HTR-8/SVneo (cell line): ENCODE measurements around the gene CACNA1A.
"Not testable (repeated sequence)": the region's sequence is repeated elsewhere in the genome, so short reads cannot be mapped to it uniquely, and the experiment has no call there.

Experiments used
- DNase-seq: peaks from one replicate; pipeline ENCODE4 v3.0.0; 2011; ENCODE audit warnings: low spot score, mixed read lengths; ENCODE audit not compliant: insufficient read length
- FAIRE-seq: peaks from 2 replicates; lab custom pipeline; 2011; peaks lifted over from hg19 to GRCh38; lab: Jason Lieb, UNC

The CACNA1A gene

DNA sequence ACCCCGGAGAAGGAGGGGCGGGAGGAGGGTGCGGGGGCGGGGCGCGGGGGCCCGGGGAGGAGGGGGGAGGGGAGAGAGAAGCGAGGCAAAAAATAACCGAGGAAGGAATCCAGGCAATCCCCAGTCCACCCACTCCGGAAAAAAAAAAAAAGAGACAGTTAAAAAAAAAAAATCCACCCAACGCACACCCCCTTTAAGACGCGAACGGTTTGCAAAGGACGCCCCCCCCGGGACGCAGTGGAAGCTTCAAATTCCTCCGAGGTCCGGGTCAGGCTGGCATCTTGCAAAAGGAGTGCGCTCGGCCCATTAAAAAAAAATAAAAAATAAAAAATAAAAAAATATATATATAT is at the start of gene CACNA1A:
Gene CACNA1A (minus strand): TSS at position 9 of the 350 bp plus-strand sequence. CDS start 255 bp downstream, outside the sequence.
- no peak for FAIRE-seq
- DNase-seq = no peak

DNA sequence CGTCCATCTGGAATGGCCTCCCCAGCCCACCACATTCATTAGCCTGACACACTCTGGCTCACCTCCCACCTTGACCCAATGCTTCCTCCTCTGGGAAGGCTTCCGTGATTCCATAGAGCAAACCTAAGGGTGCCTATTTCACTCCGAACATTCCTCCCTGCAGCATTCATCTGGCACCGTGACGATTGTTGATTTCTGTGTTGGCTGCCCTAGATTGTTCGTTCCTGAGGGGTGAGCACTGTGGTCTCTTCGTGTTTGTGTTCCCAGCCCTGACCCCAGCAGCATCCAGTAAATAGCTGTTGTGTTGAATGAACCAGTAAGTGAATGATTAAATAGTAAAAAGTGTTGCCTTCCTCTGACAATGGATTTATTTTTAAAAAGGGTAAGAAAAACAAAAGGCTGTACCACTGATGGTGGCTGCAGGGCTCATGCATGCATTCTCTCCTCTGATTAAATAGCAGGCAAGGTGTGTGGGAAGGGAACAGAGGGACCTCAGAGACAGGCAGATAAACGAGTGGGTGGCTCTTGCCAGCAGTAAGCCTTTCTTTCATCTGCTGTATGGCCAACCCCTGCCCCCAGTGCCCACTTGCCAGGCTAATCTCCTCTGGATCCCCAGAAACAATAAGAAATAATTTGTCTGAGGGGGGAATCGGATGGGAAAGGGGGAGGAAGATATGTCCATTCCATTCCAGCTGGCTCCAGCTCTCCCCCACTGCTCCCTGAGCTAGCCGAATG is 48.4 kb upstream of the CACNA1A start:
- no peak for DNase-seq
- FAIRE-seq = no peak

DNA sequence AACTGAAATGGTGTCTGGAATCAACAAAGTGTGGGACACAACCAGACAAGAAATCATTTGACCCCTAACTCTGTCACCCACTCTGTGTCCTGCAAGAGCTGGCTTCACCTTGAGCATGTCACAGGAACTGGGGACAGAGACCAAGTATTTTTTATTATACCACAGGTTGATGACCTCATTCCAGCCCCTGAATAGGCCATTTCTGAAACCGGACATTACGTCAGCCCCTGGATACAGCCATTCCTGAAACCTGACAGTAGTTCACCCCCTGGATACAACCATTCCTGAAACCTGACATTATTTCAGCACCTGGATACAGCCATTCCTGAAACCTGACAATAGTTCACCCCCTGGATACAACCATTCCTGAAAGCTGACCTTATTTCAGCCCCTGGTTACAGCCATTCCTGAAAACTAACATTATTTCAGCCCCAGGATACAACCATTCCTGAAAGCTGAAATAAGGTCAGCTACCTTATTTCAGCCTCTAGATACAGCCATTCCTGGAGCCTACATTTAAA is 47.7 kb upstream of the CACNA1A start:
- DNase-seq = no peak
- no peak for FAIRE-seq

DNA sequence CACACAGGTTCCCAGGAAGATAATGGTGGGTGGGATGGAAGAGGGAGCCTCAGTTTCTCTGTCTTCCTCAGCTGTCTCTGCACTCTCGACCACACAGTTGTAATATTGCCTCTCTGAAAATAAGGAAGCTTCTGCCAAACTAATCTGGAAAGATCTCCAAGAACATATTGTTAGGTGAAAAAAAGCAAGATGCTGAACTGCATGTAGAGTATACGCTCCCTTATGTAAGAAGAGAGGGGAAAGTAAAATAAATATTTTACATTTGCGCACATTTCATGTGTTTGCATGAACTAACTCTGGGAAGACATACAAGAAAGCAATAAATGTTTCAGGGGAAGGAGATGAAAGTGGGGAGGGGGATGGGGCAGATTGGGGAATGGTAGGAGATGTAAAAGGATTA is 41.9 kb upstream of the CACNA1A start:
- no peak for DNase-seq
- FAIRE-seq = no peak

DNA sequence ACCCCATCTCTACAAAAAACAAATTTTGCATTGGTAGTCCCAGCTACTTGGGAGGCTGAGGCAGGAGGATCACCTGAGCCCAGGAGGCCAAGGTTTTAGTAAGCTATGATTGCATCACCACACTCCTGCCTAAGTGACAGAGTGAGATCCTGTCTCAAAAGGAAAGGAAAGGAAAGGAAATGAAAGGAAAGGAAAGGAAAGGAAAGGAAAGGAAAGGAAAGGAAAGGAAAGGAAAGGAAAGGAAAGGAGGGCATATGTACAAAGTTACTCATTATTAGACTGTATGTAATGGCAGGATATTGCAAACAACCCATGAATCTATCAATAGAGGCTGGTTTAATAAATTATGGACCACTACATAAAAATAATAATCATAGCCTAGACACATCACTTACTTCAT is 40.8 kb upstream of the CACNA1A start:
- FAIRE-seq (no peak), DNase-seq (no peak)

DNA sequence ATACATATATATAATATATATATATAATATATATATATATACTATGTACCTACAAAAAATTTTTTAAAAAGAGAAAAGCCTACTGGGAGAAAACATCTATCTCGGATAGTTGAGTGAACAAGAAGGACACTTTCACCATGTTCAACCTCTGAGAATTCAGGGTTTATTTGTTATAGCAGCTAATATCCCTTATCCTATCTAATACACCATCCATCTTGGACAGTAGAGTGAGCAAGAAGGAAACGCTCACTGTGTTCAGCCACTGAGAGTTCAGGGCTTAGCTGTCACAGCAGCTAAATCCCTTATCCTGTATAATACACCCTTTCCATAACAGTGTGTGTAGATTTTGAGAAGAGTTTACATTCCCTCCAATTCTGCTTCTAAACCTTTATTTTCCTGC is 38.1 kb upstream of the CACNA1A start:
- FAIRE-seq (peak; percentile 26), DNase-seq (no peak)

DNA sequence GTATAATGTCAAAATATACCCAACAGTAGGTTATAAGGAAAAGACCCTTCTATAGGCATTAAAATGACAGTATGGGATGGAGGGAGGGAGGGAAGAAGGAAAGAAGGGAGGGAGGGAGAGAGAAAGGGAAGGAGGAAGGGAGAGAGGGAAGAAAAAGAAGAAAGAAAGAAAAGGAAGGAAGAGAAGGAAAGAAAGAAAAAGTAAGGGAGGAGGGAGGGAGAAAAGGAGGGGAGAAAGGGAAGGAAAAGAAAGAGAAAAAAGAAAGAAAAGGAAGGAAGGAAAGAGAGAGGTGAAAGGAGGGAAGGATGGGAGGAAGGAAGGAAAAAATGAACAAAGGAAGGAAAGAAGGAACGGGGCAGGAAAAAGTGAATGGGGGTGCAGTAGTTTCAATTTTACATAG is 35.3 kb upstream of the CACNA1A start:
- no peak for FAIRE-seq
- no peak for DNase-seq

DNA sequence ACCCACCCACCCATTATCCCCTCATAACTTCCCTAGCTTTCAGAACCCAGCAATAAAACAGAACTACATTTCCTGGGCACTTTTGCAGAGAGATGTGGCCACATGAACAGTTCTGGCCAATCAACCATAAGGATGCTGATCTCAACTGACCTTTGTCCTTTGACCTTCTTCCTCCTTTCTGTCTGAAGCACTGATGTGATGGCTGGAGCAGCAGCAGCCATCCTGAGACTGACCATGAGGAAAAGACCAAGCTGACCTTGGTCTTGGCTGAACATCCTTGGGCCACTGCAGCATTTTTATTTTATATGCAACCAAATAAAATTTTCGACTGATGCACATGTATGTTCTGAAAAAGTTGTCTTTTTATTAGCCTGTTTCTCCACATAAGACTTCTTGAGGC is 33.1 kb upstream of the CACNA1A start:
- DNase-seq (no peak), FAIRE-seq (no peak)

DNA sequence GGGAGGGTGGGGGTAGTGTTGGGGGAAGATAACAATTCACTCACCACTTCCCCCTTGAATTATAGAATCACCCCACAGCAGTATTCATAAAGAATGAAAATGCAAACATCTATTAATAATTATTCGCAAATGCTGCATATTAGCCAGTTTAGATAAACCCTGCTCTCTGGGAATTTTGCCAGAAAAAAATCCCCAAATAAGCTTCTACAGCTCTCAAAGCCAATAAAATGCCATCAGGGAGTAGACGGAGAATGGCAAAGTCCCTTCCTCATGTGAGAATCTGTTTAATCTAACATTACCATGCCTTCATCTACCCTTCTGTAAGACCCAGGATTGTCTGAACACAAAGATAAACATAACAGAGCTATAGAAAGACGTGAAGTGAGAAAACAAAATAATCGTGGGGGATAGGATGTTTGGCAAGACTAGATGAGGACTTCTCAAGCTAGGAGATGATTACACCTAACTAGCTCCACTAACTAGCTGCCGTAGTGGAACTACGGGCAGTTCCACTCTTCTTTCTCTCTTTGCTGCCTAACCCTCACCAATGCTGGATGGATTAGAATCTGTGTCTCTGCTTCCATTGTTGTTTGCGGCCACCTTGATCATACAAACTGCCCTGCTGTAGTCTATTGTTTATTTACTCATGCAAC is 32.4 kb upstream of the CACNA1A start:
- DNase-seq (no peak), FAIRE-seq (no peak)

DNA sequence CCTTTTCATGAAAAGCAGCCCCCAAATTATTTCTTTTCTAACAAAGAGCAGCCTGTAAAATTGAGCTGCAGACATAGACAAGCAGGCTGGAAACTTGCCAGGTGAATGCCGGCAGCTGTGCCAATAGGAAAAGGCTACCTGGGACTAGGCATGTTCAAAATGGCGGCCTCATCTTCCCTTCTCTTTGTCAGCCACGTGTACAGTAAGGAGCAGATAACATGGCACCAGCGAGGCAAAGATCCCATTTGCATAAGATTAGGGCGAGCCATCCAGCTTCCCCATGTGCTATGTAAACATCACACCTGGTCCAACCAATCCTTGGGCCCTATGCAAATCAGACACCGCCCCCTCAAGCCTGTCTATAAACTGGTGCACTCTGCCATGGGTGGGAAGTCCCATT is 31.2 kb upstream of the CACNA1A start:
- DNase-seq (no peak), FAIRE-seq (no peak)

DNA sequence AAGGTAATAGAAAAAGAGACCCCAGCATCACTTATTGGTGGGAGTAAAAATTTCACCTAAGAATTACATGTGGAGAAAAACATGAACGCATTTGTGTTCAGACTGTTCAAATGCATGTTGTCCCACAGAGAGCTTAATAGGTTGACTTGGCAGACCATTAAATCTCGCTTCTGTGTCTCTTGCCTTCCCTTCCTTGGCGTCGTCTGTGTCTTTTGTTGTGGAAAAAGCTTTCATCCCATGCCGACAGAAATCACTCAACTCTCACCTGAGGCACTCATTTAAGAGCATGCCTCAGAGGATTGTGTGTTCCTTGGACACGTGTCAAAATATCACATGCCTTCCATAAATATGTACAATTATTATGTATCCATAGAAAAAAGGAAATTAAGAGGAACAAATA is 24.4 kb upstream of the CACNA1A start:
- FAIRE-seq (no peak), DNase-seq (no peak)

DNA sequence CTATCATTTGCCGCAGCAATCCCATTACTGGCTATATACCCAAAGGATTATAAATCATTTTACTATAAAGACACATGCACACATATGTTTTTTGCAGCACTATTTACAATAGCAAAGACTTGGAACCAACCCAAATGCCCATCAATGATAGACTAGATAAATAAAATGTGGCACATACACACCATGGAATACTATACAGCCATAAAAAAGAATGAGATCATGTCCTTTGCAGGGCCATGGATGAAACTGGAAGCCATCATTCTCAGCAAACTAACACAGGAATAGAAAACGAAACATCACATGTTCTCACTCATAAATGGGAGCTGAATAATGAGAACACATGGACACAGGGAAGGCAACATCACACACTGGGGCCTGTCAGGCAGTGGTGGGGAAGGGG is 23.4 kb upstream of the CACNA1A start:
- not testable (repeated sequence) for FAIRE-seq, DNase-seq

DNA sequence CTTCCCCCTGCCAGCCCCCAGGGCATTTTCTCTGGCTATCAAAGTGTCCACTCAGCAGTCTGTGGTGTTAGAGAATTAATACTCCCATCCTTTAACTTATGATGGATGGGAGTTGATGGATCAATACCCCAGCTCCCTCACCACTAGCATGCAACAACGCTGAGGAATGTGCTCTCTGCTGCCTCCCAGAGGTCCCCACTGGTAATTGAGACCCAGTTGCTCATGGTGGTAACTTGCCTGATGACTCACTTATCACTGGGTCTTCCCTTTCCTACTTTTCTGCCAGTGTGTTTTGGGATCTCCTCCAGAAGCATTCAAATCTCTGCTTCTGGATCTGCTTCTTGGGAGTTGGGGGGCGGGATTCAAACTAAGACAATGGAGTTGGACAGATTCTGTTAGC is 20.3 kb upstream of the CACNA1A start:
- DNase-seq (no peak), FAIRE-seq (no peak)

DNA sequence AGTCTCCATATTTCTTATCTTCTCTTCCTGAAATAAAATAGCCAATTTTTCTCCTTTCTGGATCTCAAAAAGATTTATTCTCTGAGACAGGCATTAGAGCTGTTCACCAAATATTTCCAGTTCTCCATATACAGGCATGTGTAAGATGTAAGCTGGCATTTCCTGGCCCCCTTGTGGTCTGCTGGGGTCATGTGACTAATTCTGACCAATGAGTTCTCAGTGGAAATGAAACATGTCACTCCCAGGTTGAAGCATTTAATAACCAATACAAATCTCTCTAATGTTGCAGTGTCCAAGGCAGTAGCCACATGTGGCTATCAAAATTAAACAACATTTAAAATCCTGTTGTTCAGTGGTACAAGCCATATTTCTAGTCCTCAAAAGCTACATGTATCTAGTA is 14.8 kb upstream of the CACNA1A start:
- no peak for DNase-seq
- no peak for FAIRE-seq

DNA sequence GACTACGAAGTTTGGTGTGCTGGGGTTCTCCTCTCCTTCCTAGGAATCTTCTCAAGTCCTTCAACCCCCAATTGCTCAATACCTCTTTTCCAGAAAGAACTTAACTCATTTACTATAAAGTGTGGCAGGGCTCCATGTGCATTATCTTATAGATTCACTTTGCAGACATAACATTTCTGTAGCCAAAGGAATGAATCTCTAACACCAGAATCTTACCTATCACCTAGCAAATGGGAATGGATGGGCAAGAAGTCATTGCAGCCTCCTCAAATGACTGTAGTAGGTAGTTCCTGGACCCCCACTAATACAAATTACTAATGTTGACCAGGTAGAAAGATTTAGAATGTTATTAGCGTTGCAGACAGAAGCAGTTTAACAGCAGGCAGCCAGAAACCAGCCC is 5.7 kb upstream of the CACNA1A start:
- no peak for FAIRE-seq
- no peak for DNase-seq

DNA sequence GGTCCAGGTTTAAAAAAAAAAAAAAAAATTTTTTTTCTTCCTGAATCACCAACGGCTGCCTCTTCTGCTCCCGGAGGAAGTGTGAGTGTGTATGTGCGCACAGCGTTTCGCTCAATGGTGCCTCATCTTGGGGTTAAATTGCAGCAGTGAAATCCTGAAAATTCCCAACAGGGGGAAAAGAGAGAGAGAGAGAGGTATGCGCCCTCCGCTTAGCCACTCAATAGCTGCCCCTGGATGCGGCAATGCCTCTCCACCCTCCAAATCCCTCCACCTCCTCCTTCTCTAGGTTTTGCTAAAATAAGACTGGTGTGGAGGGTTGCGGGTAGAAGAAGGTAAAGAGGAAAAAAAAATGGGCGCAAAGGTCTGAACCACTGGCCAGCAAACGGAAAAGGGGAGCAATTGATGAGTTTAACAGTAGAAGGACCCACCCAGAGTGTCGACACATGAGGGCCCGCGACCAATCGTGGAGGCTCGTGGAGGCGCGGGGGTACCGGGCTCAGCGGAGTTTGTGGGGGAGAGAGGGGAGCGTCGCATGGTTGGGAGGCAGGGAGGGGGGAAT is 853 bp upstream of the CACNA1A start:
- FAIRE-seq (no peak), DNase-seq (no peak)

DNA sequence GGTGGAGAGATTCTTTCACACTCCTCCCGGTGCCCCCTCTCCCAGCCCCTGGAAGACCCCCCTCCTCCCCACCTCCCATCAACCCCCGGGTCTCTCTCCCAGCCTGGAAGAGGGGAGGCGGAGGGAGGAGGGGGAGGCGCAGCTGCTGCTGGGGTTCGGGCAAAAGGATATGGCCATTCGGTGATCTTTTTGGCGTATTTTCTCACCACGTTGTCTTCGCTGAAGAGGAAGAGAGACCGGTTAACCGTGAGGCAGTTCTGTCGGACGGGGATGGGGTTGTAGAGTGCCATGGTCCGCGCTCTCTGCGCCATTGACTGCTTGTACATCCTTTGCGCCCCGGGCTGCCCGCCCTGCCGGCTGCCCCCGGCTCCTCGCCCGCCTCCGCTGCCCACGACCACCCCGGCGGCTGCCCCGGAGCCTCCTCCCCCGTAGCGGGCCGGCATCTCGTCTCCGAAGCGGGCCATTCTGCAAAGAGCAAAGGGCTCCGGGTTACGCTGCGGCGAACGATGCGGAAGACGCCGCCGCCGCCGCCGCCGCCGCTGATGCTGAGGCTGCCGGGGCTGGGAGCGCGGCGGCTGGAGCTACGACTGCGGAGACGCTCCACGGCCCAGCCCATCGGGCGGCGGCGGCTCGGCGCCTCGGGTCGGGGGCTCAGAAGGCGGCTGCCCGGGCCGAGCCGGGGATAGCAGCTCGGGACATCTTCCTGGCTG is 363 bp downstream of the CACNA1A start:
- no peak for FAIRE-seq
- no peak for DNase-seq

DNA sequence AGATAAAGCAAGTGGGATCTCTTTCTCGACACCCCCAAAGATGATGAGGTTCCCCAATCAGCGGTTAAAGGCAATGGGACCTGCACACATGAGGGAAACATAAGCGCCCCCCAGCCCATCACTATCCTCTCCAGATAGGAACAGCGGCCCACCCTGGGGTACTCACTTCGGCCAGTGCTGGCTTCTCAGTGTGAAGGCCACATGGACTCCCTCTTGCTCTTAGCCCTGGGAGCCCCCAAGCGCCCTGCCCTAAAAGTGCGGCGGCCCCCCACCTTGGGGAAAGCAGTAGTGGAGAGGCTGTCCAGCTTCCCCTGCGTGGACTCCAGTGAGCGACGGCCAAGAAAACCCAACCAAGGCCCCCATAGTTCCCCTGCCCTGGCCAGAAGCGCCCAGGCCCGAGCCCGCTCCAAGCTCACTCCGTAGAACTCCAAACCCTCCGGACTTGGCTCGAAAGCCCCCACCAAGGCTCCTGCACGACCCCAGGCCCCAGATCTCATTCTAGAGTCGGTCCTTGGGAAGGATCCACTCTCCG is 1.0 kb downstream of the CACNA1A start:
- no peak for DNase-seq
- no peak for FAIRE-seq

DNA sequence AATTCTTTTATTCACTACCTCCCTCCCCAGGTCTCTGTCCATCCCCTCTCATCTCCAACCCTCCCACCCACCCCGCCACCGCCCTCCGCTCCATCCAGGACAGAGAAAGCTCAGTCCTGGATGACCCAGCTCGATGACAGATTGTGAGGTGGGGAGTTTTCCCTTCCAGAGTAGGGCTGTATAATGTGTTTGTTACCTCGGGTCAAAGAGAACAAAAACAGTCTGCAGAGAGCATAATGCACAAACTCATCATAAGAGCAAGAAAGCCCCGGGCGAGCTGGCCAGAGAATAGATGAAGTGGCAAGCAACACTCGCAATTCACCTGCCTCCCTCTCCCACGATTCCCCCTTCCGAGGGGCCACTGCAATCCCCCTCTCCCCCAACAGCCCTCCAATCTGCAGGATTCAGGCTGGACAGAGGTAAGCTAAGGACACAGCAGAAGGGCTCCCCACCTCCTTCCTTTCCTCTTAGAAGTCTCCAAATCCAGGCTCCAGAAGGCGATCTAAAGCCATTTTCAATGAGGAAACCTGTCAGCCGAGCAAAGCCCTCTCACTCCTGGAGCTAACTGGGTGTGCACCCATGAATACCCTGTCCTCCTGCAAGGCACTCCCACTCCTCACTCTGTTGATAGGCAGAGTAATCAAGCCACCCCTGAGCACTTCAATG is 2.6 kb downstream of the CACNA1A start:
- DNase-seq (no peak), FAIRE-seq (no peak)

DNA sequence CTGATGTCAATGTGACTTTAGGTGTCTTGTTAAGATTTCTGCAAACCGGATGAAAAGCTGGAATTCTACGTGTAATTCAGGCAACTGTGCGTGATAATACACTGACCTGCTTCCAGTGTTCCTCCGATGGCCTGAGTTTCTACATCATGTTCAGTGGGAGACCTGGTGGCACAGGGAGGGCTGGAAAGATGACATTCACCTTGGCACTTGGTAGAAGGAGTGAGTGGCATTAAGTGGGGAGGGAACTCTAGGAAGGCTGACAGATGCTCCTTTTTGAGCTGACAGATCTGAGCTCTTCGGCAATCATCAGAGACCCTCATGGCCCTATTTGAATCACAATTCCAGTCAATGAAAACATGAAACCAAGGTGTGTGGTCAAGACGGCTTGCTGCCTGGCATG is 4.0 kb downstream of the CACNA1A start:
- FAIRE-seq (no peak), DNase-seq (no peak)
